K562 (cell line): ENCODE results near the gene MAP4K4. TPM values are rescaled to one million over a fixed set of nuclear protein-coding genes. Genes with fewer than 3 reads are reported as not detected.

ENCODE experiments used
- ATAC-seq: fragments of 200-7000 bp; cut with Tn5 transposase; 3 replicates; pipeline ENCODE4 v1.9.1; 2020; ENCODE audit warnings: moderate library complexity
- BruUV-seq: library from RNA; stranded (reverse); fragments of 400-500 nt; replicated peaks from 2 replicates; lab custom pipeline; 2021; lab: Mats Ljungman, UMichigan
- CTCF ChIA-PET: fragments of 300-600 bp; formaldehyde crosslinking; extraction: SDS; loops from one replicate; lab custom pipeline; 2021; ENCODE audit warnings: low intra/inter-chr PET ratio; lab: Yijun Ruan, JAX
- POLR2A ChIA-PET: fragments of 300-600, 350-650 bp; sonication (Branson Sonifier 250); formaldehyde crosslinking; extraction: SDS; loops from one replicate; lab custom pipeline; 2021; ENCODE audit warnings: antibody characterized with exemption, inconsistent platforms; lab: Yijun Ruan, JAX
- DNase-seq, 4 experiments: peaks; one replicate each; pipeline versions ENCODE4 v3.0.0 to v3.0.0-alpha.2; 2011 to 2018; ENCODE audit warnings: low spot score in 3 of 4, mixed read lengths in 3 of 4; ENCODE audit errors: extremely low read depth in 1 of 4
- FAIRE-seq: peaks from 2 replicates; lab custom pipeline; 2011; peaks lifted over from hg19 to GRCh38; lab: Jason Lieb, UNC
- H2AFZ ChIP-seq: 2 replicates; pipeline ENCODE4 v1.6.0; 2011; ENCODE audit warnings: low read depth, low read length, control low read depth, inconsistent platforms
- H3K27ac ChIP-seq: fragments of 200-600 bp; 3 replicates; pipeline ENCODE4 v1.8.0; 2011; ENCODE audit warnings: low read depth, mild to moderate bottlenecking, control low read depth, inconsistent platforms, low read length, moderate library complexity, mixed read lengths; ENCODE audit errors: extremely low read depth
- H3K27me3 ChIP-seq, 2 experiments: fragments of 300-600 bp in 1 of 2; 2 replicates in 1 of 2; 3 replicates in 1 of 2; pipeline versions ENCODE4 v1.6.0 to v1.8.0; 2011; ENCODE audit warnings: inconsistent platforms in 2 of 2, low read length in 2 of 2, mild to moderate bottlenecking in 1 of 2, mixed read lengths in 1 of 2, moderate library complexity in 1 of 2; ENCODE audit not compliant: control insufficient read depth in 2 of 2, insufficient read depth in 2 of 2
- H3K36me3 ChIP-seq: fragments of 300-600 bp; 3 replicates; pipeline ENCODE4 v1.8.0; 2011; ENCODE audit warnings: mild to moderate bottlenecking, low read length, inconsistent platforms; ENCODE audit not compliant: control insufficient read depth, insufficient read depth
- H3K4me1 ChIP-seq, 2 experiments: fragments of 200-600 bp in 1 of 2; replicated peaks in 1 of 2; 2 replicates in 1 of 2; 3 replicates in 1 of 2; pipeline versions ENCODE4 v1.5.1 to v1.8.0; 2011; ENCODE audit warnings: inconsistent platforms in 2 of 2, low read length in 2 of 2, mild to moderate bottlenecking in 1 of 2, mixed read lengths in 1 of 2, moderate library complexity in 1 of 2; ENCODE audit not compliant: control insufficient read depth in 2 of 2, insufficient read depth in 2 of 2
- H3K4me2 ChIP-seq: 2 replicates; pipeline ENCODE4 v1.6.1; 2011; ENCODE audit warnings: low read length, control low read depth, inconsistent platforms, mixed read lengths; ENCODE audit not compliant: insufficient read depth
- H3K4me3 ChIP-seq: fragments of 200-600 bp; sonication (generic), shearing (Covaris generic); 2 replicates; pipeline ENCODE4 v1.5.1; 2016; ENCODE audit warnings: control low read depth, inconsistent platforms
- H3K79me2 ChIP-seq: fragments of 200-600 bp; 3 replicates; pipeline ENCODE4 v1.8.0; 2011; ENCODE audit warnings: low read length, inconsistent platforms; ENCODE audit not compliant: control insufficient read depth, insufficient read depth
- H3K9ac ChIP-seq, 2 experiments: 2 replicates each; pipeline versions ENCODE4 v1.6.0 to v1.6.1; 2011; ENCODE audit warnings: low read depth in 2 of 2, low read length in 2 of 2, control low read depth in 1 of 2, inconsistent platforms in 1 of 2, mild to moderate bottlenecking in 1 of 2, mixed read lengths in 1 of 2; ENCODE audit not compliant: insufficient read depth in 1 of 2
- H3K9me1 ChIP-seq: one replicate; pipeline ENCODE4 v1.6.0; 2011; ENCODE audit warnings: inconsistent platforms, mild to moderate bottlenecking, low read length, moderate library complexity; ENCODE audit not compliant: control insufficient read depth, insufficient read depth
- H3K9me3 ChIP-seq: replicated peaks from 2 replicates; pipeline ENCODE4 v1.5.1; 2011; ENCODE audit warnings: low read depth, low read length, inconsistent platforms; ENCODE audit not compliant: control insufficient read depth, insufficient read depth
- H4K20me1 ChIP-seq: replicated peaks from 2 replicates; pipeline ENCODE4 v1.6.1; 2011; ENCODE audit warnings: low read length, inconsistent platforms, mixed read lengths; ENCODE audit not compliant: control insufficient read depth, insufficient read depth
- CREM ChIP-seq: IDR thresholded peaks from 2 replicates; pipeline ENCODE4 v1.6.1; 2014; ENCODE audit warnings: antibody characterized with exemption, low read depth
- HDAC6 ChIP-seq: IDR thresholded peaks from 2 replicates; pipeline ENCODE4 v1.6.1; 2012; ENCODE audit warnings: low read depth, mild to moderate bottlenecking, control low read depth, inconsistent platforms, low read length, moderate library complexity
- PHB ChIP-seq: fragments of 250-450 bp; sonication (Bioruptor Pico); IDR thresholded peaks from 2 replicates; pipeline ENCODE4 v1.5.0; 2021
- SIN3B ChIP-seq: fragments of 450-650 bp; IDR thresholded peaks from 2 replicates; pipeline ENCODE4 v1.6.1; 2017; ENCODE audit warnings: low read depth, mild to moderate bottlenecking, moderate library complexity
- ZNF507 ChIP-seq: conservative IDR thresholded peaks from 2 replicates; pipeline ENCODE4 v1.6.1; 2017; ENCODE audit warnings: missing genetic modification characterization, missing compliant biosample characterization
- WGBS: fragments of 100-300 bp; shearing (Covaris generic); methylation state at CpG from one replicate; pipeline ENCODE4 v1.1.6; 2016; ENCODE audit warnings: low coverage, mixed read lengths; ENCODE audit not compliant: insufficient coverage; ENCODE audit errors: missing lambda C conversion rate; 5-methylcytosine and 5-hydroxymethylcytosine counted together
- in situ Hi-C: fragments of 300-500 bp; cut with MboI; formaldehyde crosslinking; loops from 4 replicates; pipeline ENCODE4 v1.15.0; 2018; ENCODE audit warnings: inconsistent platforms, mixed read lengths
- intact Hi-C: fragments of 100-400 bp; cut with micrococcal nuclease; formaldehyde crosslinking; loops from 2 replicates; pipeline ENCODE4 v1.14.2; 2022
- polyA plus RNA-seq, 8 experiments: library from polyadenylated mRNA; depleted of rRNA in 4 of 8; stranded (reverse) in 5 of 8; unstranded in 3 of 8; fragments of >200 nt; fragmentation: Nextera tagmentation in 2 of 8; fragmentation: Illumina TruSeq in 1 of 8; extraction: Ambion mirVana in 2 of 8; extraction: Trizol in 1 of 8; gene quantifications; 2 replicates each; pipeline versions ENCODE4 v1.2.1 to v1.2.3, GENCODE V29; 2011 to 2014; ENCODE audit warnings: inconsistent platforms in 1 of 8, missing spikeins in 1 of 8
- total RNA-seq, 7 experiments: library from RNA; depleted of rRNA in 6 of 7; stranded (reverse); fragments of >200 nt in 6 of 7; fragmentation: Illumina TruSeq in 2 of 7; extraction: Trizol in 2 of 7; gene quantifications; 2 replicates each; pipeline versions ENCODE4 v1.2.1 to v1.2.3, GENCODE V29; 2011 to 2021; ENCODE audit warnings: low replicate concordance in 1 of 7
- TF ChIP-seq, protein P1 (sequence below): sonication (generic); formaldehyde crosslinking; IDR thresholded peaks from 2 replicates; pipeline ENCODE4 v1.4.0; 2020; ENCODE audit warnings: mild to moderate bottlenecking, missing genetic modification reagents
- TF ChIP-seq, protein P2 (sequence below): sonication (generic); formaldehyde crosslinking; IDR thresholded peaks from 2 replicates; pipeline ENCODE4 v1.8.0; 2022; ENCODE audit warnings: mild to moderate bottlenecking, missing genetic modification reagents
- TF ChIP-seq, protein P3 (sequence below): fragments of 450-650 bp; formaldehyde crosslinking; IDR thresholded peaks from 2 replicates; pipeline ENCODE4 v1.4.0; 2020; ENCODE audit warnings: mild to moderate bottlenecking, moderate library complexity

The MAP4K4 gene
- total and polyA plus RNA-seq, 9 of the 15 experiments (the other 6 are each of a cell fraction or from before 2014, with no cell fraction given), result 7.6 to 76.4 (median 50.6) TPM

DNA sequence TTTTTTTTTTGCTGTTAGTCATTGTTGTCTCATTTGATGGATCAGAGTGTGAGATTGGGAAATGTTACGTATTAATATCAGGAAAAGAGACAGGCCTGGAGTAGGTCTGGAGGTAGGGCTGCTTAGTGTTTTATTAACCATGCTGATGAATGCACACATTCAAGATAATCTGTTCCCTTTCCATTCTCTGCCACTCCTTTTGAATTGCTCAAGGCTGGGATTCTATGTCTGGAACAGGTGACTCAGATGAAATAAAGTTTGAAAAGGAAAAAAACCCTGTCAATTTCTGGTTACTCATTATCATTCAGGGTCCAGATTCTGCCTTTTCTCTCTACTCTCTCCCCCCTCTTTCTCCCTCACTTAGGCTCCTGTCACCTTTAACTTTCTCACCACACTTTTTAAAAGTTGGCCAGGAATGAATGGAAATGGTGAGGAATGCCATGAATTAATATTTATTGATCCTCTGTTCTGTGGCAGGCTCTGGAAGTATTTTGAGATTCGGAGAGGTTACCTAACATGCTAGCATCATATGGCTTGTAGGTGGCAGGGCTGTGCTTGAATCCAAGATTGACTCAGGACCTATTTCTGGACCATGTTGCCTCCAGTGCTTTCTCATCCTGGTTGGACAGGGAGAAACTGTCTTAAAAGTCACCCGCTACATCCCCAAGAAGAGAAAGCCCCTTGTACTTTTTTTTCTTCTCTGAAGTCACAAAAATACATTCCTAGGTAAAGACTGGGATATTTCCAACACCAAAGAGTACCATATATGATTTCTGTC is 40.2 kb downstream of the MAP4K4 start:
- Histone ChIP-seq H3K9me3 (no peaks in the 10 kb centered on the region), H3K79me2 (peaks cover 89% of the 10 kb centered on the region), H3K27ac (no peak overlapping the region), H3K9me1 (peaks cover 6% of the 10 kb centered on the region), H3K4me1 (peaks cover 0 to 12% of the 10 kb centered on the region in 2 experiments; a peak in 3 of 5 replicates), H3K27me3 (no peaks in the 10 kb centered on the region), H3K4me2 (no peak overlapping the region), H3K36me3 (no peaks in the 10 kb centered on the region), H3K9ac (no peak overlapping the region), H3K4me3 (no peak overlapping the region), H4K20me1 (peaks cover 33% of the 10 kb centered on the region), H2AFZ (no peak overlapping the region)
- TF ChIP-seq, protein P1, sequence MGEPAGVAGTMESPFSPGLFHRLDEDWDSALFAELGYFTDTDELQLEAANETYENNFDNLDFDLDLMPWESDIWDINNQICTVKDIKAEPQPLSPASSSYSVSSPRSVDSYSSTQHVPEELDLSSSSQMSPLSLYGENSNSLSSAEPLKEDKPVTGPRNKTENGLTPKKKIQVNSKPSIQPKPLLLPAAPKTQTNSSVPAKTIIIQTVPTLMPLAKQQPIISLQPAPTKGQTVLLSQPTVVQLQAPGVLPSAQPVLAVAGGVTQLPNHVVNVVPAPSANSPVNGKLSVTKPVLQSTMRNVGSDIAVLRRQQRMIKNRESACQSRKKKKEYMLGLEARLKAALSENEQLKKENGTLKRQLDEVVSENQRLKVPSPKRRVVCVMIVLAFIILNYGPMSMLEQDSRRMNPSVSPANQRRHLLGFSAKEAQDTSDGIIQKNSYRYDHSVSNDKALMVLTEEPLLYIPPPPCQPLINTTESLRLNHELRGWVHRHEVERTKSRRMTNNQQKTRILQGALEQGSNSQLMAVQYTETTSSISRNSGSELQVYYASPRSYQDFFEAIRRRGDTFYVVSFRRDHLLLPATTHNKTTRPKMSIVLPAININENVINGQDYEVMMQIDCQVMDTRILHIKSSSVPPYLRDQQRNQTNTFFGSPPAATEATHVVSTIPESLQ (CRISPR knock-in tag), result no peak
- TF ChIP-seq ZNF507 (tag) (no peak), PHB (CRISPR knock-in tag) (no peak), HDAC6 (no peak), SIN3B (no peak), CREM (no peak)
- TF ChIP-seq, protein P2, sequence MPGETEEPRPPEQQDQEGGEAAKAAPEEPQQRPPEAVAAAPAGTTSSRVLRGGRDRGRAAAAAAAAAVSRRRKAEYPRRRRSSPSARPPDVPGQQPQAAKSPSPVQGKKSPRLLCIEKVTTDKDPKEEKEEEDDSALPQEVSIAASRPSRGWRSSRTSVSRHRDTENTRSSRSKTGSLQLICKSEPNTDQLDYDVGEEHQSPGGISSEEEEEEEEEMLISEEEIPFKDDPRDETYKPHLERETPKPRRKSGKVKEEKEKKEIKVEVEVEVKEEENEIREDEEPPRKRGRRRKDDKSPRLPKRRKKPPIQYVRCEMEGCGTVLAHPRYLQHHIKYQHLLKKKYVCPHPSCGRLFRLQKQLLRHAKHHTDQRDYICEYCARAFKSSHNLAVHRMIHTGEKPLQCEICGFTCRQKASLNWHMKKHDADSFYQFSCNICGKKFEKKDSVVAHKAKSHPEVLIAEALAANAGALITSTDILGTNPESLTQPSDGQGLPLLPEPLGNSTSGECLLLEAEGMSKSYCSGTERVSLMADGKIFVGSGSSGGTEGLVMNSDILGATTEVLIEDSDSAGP (CRISPR knock-in tag), result no peak
- TF ChIP-seq, protein P3, sequence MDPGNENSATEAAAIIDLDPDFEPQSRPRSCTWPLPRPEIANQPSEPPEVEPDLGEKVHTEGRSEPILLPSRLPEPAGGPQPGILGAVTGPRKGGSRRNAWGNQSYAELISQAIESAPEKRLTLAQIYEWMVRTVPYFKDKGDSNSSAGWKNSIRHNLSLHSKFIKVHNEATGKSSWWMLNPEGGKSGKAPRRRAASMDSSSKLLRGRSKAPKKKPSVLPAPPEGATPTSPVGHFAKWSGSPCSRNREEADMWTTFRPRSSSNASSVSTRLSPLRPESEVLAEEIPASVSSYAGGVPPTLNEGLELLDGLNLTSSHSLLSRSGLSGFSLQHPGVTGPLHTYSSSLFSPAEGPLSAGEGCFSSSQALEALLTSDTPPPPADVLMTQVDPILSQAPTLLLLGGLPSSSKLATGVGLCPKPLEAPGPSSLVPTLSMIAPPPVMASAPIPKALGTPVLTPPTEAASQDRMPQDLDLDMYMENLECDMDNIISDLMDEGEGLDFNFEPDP (CRISPR knock-in tag), result no peak
- in situ Hi-C loops, result no loop called here
- intact Hi-C loops, result no loop called here
- ATAC-seq (no peak), FAIRE-seq (no peak), DNase-seq (no peak)
- ChIA-PET CTCF (no interaction called here), POLR2A (no interaction called here)
- BruUV-seq, result no TSS peak
- WGBS, result 90% methylated on average over 3 of the region's 3 CpGs
